HG02840 (cell line): ENCODE results near the gene BCKDK.
A peak's percentile ranks its signal among the peaks of the same experiment; 100 is the strongest.

Source experiments
- ATAC-seq: cut with Tn5 transposase; IDR thresholded peaks from one replicate; pipeline ENCODE4 v1.9.1; 2021; ENCODE audit warnings: mild to moderate bottlenecking, moderate library complexity, moderate number of reproducible peaks; ENCODE audit not compliant: unreplicated experiment, low FRiP score

Gene BCKDK

DNA sequence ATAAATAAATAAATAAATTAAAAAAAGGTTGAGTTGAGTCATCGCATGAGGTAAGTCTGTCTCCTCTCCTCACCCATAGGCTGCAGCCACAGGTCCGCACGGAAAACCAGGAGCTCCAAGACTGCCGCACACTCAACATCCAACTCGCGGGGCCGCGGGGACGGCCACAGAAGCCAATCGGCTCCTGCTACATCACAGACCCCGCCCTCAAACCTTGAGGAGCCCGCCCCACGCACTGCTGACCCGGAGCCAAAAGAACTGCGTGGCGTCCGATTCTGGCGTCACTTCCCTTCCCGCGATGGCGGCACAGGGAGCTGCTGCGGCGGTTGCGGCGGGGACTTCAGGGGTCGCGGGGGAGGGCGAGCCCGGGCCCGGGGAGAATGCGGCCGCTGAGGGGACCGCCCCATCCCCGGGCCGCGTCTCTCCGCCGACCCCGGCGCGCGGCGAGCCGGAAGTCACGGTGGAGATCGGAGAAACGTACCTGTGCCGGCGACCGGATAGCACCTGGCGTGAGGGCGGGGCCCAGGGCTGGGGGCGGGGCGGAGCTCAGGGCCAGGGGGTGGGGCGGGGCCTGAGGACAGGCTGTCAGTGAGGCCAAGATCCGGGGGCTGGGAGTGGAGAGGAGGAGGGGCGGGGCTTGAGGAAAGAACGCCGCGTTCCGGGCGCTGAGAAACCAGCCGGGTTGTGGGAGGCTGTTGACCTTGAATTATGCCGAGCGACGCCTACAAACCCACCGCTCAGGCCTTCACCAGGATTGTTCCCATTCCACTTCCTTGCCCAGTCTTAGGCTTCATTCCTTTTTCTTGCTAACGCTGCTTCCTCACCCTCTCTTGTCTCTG lies 9.4 kb downstream of the BCKDK start, which contains the start of gene KAT8:
Gene KAT8, plus strand, starts transcription at position 281 of the 839 bp plus-strand sequence. Its CDS starts 18 bp downstream, at position 299.
- peak; percentile 94 for ATAC-seq

DNA sequence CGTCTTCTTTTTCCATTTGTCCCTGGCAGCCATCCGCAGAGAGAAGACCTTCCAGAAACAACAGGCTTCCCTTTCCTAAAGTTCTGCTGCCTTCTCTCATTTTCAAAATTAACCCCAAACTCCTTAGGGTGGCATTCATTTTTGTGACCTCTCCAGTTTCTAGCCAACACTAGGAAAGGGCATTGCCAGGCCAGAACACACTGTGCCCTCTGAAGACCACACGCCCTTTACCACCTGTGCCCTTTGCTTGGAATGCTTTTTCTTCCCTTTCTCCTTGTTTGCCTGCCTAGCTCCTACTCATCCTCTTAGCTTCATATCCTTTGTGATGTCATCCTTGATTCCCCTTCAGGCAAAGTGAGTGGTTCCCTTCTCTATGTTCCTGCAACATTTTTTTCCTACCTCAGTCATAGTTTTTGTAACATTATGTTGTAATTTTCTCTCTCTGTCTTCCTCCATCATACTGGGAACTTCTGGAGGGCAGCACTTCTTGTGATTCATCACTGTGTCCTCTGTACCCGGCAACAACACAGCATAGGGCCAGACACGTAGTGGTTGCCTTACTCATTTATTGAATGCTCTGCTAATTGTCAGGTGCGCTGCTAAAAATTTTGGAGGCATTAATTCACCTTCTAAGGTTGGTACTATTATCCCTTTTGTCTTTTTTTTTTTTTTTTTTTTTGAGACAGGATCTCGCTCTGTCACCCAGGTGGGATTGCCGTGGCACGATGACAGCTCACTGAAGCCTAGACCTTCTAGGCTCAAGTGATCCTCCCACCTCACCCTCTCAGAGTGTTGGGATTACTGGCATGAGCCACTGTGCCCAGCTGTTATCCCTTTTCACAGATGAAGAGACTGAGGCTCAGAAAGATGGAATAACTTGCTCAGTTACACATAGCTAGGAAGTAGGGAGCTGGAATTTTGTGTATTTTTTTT lies 10.3 kb downstream of the BCKDK start:
- no peak for ATAC-seq

DNA sequence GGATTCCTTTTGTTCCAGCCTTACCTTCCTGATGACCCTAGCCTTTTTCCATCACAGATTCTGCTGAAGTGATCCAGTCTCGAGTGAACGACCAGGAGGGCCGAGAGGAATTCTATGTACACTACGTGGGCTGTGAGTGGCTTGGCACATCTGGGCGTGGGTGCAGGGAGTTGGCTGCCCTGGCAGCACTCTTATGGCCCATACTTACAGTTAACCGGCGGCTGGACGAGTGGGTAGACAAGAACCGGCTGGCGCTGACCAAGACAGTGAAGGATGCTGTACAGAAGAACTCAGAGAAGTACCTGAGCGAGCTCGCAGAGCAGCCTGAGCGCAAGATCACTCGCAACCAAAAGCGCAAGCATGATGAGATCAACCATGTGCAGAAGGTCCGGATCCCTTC lies 11.9 kb downstream of the BCKDK start:
- no peak for ATAC-seq

DNA sequence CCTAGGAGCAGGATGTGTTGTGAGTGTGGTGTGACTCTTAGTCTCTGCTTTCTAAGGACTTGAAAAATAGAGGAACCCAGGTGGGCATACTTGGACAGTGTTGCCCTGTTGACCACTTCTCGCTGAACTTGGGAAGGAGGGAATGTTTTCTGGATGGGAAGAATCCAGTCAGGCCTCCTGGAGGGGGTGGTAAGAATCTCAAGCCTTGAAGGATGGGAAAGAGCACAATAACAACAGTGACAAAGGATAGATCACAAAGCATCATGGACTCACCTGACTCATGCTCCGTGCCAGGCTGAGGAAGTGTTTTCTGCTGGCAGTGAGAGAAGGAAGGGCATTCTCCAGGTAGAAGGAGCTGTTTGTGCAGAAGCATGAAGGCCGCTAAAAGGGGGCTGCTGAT lies 17.7 kb downstream of the BCKDK start:
- no peak for ATAC-seq

DNA sequence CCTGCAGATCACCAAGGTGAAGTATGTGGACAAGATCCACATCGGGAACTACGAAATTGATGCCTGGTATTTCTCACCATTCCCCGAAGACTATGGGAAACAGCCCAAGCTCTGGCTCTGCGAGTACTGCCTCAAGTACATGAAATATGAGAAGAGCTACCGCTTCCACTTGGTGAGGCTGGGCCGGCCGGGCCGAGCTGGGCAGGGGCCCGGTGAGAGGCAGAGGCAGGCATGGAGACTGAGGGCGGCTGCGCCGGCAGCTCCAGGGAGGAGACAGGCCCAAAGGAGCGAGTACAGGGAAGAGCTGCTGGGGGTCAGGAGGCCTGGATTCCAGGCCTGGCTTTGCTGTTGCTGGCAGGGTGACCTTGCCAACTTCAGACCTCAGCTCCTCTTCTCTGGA lies 19.0 kb downstream of the BCKDK start:
- ATAC-seq = no peak

DNA sequence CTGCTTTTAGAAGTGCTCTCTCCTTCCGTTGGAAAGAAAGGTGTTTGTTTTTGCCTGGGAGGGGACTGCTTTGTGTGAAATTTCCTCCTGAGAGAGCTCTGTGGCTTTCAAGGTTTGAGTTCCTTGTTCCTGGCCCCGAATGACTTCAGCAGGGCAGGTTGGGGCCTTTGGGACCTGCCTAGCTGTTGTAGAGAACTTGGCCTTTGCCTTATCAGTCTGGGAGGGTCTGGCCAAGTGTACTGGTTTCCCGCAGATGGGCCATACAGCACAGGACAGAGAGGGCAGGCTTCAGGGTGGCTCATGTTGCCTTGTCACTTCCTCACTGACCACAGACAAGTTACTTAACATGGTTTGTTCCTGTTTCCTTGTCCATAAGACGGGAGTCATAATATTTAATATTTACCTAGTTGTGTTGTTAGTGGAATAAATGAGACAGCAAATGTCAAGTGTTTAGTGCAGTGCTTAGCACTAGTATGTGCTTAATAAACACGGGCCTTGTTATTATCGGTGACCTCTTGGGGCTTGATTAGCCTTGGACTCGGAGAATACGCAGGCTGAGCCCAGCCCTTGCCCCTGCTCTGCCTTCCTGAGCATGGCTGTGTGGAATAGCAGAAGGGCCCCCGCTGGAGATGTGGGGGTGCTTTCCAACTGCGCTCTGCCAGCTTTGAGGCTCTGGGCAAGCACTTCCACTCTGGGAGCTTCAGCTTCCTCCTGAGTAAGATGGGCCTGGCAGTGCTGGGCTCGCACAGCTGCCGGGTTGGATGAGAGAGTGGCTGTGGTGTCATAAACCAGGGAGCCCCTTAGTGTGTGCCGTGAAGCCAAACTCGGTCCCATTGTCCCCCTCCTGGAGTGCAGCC lies 20.8 kb downstream of the BCKDK start:
- no peak for ATAC-seq

DNA sequence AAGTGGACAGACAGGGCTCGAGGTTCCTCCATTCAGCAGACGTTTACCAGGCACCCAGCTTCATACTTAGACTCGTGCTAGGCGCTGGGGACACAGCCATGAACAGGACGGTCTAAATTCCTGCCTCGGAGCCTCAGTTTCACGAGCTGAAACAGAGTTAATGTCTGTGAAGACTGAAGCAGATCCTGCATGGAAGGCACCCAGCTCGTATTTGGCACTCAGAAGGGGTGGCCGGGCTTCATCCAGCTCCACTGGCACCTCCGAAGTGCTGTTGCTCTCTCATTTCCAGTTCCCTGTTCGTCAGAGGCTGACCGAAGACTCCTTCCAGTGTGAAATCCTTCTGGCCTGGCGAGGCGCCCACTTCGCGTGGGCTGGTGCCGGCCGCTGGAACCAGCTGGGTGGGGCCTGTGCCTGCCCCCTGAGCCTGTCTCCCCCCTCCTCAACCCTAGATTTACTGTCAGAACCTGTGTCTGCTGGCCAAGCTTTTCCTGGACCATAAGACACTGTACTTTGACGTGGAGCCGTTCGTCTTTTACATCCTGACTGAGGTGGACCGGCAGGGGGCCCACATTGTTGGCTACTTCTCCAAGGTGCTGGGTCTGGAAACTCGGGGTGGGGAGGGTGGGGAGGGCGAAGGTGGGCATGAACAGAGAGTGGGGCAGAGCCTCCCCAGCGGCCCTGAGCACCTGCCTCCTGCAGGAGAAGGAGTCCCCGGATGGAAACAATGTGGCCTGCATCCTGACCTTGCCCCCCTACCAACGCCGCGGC lies 21.6 kb downstream of the BCKDK start:
- no peak for ATAC-seq

DNA sequence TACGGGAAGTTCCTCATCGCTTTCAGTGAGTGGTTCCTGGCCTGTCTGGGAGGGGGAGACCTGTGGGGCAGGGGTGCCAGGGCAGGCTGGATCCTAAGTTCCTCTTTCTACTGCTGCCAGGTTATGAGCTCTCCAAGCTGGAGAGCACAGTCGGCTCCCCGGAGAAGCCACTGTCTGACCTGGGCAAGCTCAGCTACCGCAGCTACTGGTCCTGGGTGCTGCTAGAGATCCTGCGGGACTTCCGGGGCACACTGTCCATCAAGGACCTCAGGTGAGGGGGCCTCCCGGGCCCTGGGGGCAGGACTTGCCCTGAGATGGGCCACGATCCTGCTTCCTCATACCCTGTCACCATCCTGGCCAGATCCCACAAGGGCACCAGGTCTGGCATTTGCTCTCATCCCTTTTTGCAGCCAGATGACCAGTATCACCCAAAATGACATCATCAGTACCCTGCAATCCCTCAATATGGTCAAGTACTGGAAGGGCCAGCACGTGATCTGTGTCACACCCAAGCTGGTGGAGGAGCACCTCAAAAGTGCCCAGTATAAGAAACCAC lies 22.2 kb downstream of the BCKDK start:
- ATAC-seq = no peak

DNA sequence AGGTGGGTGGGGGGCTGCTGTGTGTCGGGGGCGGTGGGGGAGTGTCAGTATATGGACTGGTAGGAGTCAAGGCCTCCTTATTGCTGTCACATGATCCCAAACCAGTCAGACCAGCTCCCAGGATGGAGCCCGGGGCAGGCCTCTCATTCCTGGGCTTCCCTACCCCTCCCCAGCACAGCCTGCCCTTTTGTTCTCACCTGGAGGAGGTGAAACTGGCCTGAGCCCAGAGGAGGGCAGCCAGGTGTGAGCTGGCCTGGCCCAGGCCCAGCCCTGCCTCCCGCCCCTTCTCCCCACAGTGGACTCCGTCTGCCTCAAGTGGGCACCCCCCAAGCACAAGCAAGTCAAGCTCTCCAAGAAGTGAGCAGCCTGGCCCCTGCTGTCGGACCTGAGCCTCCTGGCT lies 22.7 kb downstream of the BCKDK start:
- no peak for ATAC-seq

DNA sequence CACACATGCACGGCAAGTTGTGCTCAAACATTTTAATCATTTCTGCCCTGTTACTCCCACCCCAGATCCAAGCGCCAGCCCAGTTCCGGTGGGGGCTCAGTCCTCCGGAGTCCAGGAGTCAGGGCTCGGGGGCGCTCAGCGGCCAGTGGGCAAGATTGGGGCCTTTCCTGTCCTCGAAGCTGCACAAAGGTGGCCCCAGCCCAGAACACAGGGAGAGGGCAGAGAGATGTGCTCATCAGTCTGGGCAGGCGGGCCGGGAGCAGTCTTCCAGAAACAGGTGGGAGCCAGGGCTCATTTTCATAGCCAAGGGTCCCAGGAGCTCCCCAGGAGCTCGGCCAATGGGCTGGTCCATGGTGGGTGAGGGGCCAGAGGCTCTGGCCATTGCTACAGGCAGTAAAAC lies 23.2 kb downstream of the BCKDK start:
- ATAC-seq = no peak

DNA sequence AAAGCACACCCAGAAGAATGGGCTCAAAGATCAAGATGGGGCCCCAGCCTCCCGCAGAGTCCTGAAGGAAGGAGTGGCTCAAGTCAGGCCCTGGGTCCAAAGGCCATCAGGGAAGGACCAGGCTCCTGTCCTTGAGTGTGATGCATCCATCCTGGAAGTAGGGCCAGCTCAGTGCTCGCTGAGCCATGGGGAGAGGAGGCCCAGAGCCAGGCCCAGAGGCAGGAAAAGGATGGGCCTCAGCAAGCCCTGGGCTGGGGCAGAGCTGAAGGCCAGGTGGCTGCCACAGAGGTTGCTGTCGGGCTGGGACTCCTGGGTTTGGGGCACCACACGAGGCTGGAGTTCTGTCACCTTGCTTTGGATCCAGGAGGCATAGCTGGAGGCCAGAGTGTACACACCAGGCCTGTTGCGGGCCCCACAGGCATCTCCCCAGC lies 23.7 kb downstream of the BCKDK start:
- no peak for ATAC-seq

DNA sequence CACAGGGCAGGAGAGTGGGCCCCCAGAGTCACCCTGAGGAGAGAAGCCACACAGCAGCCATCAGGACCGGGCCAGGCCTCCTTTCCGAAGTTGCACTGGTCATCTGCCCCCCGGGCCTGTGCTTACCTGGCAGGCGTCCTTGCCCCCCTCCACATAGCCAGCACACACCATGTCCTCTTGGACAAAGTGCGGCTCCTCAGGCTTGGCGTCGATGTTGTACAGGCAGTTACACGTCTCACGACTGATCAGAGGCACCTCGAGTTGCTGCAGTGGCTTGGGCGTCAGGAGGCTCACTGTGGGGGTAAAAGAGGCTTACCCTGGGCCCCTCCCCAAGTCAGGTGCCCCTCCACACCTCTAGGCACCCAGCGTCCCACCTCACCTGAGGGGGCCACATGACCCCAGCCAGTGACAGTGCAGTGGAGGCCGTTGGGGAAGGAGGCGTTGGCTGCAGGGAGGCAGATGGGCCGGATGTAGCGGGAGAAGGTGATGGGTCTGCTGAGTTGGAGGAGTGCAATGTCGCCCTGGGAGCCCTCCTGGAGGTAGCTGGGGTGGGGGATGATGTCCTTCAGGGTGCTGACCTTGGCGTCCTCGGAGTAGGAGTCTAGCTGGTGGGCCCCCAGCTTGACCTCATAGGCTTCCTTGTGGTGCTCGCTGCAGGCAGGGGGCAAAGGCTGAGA lies 24.3 kb downstream of the BCKDK start:
- ATAC-seq = no peak

DNA sequence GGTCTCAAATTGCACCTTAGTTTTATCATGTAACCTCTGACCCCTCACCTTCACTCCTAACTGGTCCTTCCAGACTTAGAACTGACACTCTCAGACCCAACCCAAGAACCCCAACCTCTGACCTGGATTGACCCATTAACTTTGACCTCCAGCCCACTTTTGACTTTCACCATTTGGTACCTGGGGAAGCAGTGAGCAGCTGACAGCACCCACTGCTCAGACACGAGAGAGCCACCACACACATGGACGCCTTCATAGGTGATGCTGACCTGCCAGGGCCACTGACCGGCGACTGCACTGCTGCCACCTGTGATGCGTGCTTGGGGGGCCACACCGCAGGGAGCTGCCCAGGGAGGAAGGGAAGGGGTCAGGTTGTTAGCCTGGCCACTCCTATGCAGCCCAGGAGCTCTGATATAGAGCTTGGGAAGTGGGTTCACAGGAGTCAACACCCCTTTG lies 24.9 kb downstream of the BCKDK start:
- ATAC-seq = no peak

DNA sequence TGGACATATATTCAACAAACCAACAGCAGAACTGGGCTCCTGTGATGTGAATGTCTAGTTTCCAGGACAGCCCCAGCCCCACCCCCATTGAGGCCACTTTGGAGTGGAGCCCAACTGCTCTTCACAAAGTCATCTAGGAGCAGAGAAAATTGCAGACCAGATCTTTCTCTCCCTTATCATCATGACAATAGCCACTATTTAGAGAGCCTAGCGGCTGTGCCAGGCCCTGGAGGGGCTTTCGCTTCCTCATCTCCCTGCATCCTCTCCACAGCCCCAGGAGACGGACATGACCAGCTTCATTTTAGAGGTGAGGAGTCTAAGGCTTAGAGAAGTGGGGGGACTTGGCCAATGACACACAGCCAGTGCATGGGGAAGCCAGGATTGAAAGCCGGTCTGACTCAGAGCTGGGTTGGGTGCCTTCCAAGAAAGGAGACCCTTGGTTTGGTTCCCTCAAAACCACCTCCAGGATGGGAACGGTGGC lies 25.9 kb downstream of the BCKDK start:
- ATAC-seq = no peak

DNA sequence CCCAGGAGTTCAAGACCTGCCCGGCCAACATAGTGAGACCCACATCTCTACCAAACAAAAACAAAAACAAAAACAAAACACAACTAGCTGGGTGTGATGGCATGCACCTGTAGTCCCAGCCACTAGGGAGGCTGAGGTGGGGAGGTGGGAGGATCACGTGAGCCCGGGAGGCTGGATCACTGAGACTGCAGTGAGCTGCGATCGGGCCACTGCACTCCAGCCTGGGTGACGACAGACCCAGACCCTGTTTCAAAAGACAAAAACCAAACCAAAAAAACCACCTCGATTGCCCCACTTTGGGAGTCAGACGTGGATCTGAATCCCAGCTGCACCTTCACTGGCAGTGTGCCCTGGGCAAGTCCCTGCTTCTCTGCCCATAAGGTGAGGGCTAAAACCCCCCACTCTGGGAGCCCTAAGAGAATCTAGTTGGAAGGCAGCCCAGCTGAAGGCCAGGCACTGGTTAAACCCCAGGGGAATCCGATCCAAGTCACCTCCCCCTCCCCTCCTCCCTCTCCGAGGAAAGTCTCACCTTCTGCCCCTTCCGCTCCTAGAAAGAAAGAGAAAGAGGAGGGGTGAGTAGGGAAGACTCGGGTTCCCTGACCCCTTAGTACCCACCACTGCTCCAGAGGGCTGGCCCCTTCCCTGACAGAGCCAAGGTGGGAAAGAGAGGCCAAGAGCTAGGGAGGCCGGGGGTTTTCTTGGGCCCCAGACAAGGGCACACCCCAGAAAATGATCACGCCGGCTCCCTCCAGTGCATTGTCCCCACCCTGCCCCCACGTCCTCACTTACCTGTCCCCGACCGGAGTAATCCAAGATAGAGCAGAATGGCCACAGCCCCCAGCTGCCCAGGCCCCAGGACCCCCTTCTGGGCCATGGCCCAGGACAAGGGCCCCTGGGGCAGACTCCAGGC lies 26.7 kb downstream of the BCKDK start:
- ATAC-seq = no peak

DNA sequence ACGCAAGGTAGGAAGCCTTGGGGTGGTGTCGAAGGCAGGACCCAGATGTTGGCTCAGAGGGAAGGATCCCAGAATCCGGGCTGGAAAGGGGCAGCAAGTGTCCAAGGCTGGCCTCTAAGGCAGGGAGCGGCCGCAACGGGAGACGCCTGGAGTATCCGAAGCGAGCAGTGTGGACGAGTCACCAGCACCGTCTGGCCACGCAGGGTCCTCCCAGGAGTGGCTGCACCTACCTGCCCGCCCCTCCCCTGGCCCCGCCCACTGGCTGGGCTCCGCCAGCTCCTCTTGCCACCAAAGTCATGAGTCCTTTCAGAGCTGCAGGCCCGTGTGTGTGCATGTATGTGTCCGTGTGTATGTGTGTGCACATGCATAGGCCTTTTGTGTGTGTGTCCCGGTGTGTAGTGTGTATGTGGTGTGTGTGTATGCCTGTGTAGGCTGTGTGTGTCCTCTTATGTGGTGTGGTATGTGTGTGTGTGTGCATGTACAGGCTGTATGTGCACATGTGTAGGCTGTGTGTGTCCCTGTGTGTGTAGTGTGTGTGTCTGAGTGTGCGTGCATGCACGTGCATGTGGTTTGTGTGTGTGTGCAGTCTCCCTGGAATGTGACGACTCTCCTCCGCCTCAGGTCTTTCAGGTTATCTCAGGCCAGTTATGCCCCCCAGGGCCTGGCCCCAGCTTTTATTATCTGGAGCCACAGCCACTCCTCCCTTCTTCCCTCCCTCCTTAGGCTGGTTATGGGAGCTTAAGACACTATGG lies 27.5 kb downstream of the BCKDK start, which contains the start of gene PRSS8:
Gene PRSS8, minus strand, starts transcription at position 193 of the 752 bp plus-strand sequence. CDS start 229 bp downstream, outside the sequence.
- no peak for ATAC-seq

DNA sequence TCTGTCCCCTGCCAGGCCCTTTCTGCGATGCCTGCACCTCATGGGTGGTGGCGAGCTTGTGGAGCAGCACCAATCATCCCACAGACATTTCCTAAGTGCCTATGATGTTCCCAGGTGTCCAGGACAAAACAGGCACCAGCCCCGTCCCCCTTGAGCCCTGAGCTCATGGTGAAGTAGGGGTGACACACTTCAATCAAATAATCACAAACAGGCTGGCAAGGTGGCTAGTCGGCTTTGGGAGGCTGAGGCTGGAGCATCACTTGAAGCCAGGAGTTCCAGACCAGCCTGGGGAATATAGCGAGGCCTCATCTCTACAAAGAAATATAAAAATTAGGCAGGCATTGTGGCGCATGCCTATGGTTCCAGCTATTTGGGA lies 28.1 kb downstream of the BCKDK start:
- ATAC-seq = no peak
